ENCODE data around the gene SLC6A16.

SLC6A16 gene

DNA sequence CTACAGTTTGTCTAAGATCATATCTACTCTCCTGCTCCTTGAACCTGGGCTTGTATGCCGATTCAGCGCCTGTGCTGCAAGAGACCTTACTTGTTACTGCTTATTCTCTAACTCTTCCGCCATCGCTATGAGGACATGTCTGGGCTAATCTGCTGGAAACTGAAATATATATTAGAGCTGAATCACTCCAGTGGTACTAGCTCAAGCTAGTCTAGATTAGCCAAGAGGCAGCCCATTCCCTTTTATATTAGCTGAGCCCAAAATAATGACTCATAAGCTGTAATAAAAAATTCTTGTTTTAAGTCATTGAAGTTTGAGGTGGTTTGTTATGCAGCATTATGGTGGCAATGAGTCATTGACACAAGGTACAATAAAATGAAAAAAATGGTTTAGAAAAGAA, 52.8 kb downstream of the SLC6A16 start:
- DNase-seq (ENCODE audit: low read depth in 2 of 3, low spot score in 2 of 3) = no peak

- DNase-seq (ENCODE audit: low read depth in 2 of 3, low spot score in 2 of 3) = no peak
Observed at GRCh38 chr19:49271080-49271753, 53.8 kb downstream of the SLC6A16 start.

DNA sequence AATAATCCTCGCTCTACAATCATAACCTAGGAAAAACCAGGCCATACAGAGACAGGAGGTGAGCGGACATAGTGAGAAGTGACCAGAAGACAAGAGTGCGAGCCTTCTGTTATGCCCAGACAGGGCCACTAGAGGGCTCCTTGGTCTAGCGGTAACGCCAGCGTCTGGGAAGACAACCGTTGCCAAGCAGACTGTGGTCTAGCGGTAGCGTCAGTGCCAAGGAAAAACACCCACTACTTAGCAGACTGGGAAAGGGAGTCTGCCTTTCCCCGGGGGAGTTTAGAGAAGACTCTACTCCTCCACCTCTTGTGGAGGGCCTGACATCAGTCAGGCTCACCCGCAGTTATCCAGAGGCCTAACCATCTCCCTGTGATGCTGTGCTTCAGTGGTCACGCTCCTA, 58.6 kb downstream of the SLC6A16 start:
- DNase-seq (ENCODE audit: low read depth in 2 of 3, low spot score in 2 of 3) = peak; percentile 6 to 25 (median 11)

GRCh38 chr19:49264258-49264657, 60.7 kb downstream of the SLC6A16 start:
- no peak for DNase-seq (ENCODE audit: low read depth in 2 of 3, low spot score in 2 of 3)

DNA sequence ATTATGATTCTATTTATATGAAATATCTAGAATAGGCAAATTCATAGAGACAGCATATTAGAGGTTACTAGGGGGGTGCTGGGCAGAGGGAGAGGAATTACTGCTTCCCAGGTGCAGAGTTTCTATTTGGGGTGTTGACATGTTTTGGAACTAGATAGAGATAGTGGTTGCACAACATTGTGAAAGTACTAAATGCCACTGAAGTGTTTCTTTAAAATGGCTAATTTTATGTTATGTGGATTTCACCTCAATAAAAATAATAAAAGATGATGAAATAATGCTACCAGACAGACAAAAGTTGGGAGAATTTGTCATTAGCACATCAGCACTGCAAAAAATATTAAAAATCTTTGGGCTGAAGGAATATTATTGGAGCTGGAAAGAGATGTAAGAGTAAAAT, 63.4 kb downstream of the SLC6A16 start:
- DNase-seq (ENCODE audit: low read depth in 2 of 3, low spot score in 2 of 3) = no peak

GRCh38 chr19:49256691-49257090, 68.3 kb downstream of the SLC6A16 start:
- DNase-seq (ENCODE audit: low read depth in 2 of 3, low spot score in 2 of 3) = no peak

- no peak for DNase-seq (ENCODE audit: low read depth in 2 of 3, low spot score in 2 of 3)
Observed at GRCh38 chr19:49255674-49256073, 69.3 kb downstream of the SLC6A16 start.

GRCh38 chr19:49249933-49250332, 75.1 kb downstream of the SLC6A16 start:
- no peak for DNase-seq (ENCODE audit: low read depth in 2 of 3, low spot score in 2 of 3)

- DNase-seq (ENCODE audit: low read depth in 2 of 3, low spot score in 2 of 3) = no peak
Observed at GRCh38 chr19:49247676-49248075, 77.3 kb downstream of the SLC6A16 start.

DNA sequence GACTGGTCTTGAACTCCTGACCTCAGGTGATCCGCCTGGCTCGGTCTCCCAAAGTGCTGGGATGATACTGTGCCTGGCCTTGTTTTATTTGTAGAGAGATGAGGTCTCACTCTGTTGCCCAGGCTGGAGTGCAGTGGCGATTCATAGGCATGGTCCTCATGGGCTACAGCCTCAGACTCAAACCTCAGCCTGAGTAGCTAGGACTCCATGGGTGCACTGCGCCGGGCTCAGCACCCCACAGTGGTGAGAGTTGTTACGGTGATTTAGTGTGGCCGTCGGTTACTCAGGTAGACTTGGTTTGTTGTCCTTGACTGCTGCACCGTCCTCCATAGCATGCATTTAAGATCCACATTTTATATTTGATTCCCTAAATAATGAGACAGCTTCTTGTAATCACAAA, 80.7 kb downstream of the SLC6A16 start:
- DNase-seq (ENCODE audit: low read depth in 2 of 3, low spot score in 2 of 3) = no peak

- no peak for DNase-seq (ENCODE audit: low read depth in 2 of 3, low spot score in 2 of 3)
Observed at GRCh38 chr19:49243726-49244125, 81.3 kb downstream of the SLC6A16 start.

- no peak for DNase-seq (ENCODE audit: low read depth in 2 of 3, low spot score in 2 of 3)
Observed at GRCh38 chr19:49243129-49243528, 81.9 kb downstream of the SLC6A16 start.

- DNase-seq (ENCODE audit: low read depth in 2 of 3, low spot score in 2 of 3) = no peak
Observed at GRCh38 chr19:49241769-49242168, 83.2 kb downstream of the SLC6A16 start.
